8988T (cell line): Measurements from ENCODE around the gene DNPH1.

Experiments
- DNase-seq: peaks from one replicate; pipeline ENCODE4 v3.0.0; 2011

The DNPH1 gene

DNA sequence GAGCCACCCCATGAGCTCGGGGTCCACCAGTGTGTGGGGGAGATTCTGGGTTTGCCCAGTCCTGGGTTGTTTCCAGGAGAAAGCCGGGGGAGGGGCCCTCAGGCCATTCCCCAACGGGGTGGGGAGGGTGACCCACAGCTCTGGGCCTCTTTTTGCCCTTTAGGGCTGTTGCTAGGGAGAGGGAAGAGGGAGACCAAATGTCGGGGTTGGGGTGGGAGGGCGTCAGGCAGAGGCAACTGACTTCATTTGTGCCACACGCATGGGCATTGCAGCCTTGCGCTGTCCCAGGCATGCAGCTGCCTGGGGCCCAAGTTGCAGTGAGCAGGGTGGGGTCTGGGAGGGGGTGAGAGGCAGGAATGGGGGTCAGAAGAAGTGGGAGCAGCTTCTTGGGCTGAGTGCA lies 49.2 kb downstream of the DNPH1 start:
- DNase-seq: no peak

DNA sequence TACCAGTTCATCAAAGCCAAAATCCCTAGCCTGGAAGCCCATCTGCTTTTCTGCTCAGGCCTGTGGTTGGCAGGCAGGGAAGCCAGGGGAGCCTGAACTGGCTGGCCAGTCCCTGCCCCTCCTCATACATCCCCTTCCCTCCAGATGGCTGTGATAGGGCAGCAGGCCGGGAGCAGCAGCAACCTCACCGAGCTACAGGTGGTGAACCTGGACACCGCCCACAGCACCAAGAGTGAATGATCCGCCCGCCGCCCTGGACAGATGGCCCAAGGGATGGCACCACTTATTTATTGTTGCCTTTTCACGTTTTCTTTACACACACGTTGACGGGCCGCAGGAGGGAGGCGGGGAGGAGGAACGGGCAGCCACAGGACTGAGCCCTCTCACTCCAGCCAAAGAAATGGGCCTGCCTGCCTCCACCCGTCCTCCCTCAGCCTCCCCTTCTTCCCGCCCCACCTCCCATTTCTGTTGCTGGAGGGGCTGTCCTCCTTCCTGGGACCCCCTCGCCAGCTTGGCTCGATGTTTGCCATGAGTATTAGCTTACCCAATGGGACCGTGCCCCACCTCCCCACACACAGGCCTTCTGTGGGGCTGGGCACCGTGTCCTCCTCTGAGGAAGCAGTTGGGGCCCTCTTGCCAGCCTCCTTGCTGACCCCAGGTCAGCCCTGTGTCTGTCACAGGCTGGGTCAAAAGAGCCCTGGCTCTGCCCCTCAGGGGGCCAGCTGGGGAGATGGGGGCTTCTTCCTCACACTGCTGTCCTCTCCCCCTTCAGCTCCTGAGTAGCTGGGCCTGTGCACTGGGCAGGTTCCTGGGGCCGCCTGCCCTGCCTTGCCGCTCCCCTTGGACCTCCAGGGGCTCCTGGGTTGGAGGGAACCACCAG lies 50.1 kb downstream of the DNPH1 start:
- DNase-seq: no peak

DNA sequence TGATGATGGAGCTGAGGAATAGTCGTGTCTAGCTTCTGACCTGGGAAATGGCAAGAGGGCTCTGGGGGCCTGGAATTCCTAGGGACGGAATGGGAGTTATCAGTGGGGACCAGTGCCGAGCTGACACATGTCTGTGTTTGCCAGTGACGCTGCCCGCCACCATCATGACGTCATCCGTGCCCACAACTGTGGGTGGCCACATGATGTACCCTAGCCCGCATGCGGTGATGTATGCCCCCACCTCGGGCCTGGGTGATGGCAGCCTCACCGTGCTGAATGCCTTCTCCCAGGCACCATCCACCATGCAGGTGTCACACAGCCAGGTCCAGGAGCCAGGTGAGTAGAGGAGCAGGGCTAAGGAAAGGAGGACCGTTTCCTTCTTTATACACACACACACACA lies 51.1 kb downstream of the DNPH1 start:
- DNase-seq: no peak

DNA sequence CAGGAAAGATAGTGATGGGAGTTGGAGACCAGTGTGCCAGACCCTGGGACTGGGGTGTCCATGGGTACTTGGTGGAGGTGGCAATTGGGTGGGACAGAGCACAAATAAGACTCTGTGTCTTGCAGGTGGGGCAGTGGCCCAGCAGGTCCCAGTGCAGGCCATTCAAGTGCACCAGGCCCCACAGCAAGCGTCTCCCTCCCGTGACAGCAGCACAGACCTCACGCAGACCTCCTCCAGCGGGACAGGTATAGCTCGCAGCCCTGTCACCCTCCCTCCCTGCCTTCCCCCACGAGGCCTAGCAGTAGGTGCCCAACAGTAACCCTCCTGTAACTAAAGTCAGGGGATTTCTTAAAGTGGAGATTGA lies 52.9 kb downstream of the DNPH1 start:
- DNase-seq: no peak

DNA sequence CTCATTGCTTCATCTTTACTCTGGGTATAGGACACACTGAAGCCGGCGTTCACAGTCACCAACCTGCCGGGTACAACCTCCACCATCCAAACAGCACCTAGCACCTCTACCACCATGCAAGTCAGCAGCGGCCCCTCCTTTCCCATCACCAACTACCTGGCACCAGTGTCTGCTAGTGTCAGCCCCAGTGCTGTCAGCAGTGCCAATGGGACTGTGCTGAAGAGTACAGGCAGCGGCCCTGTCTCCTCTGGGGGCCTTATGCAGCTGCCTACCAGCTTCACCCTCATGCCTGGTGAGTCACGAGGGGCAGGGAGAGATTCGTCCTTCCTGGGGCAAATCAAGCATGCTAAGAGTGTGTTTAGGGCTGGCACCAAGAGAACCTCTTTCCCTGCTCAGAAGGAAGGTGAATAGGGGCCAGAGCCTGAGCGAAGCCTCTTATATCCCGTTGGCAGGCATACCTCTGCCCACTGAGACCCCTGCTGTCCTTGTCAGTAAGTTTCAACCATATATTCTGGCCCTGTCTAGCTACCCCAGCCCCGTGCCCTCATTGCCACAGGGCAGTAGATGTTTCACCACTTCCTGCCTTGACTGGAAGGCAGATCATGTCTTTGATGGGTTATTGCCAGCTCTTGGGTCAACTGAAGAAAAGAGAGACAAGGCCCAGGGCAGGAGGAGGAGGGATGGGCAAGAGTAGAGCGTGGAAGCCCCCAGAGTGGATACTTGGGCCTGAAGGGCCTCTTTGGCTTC lies 53.4 kb downstream of the DNPH1 start:
- DNase-seq: no peak
